Measurements from ENCODE around the gene PPP1R7.

The PPP1R7 gene

DNA sequence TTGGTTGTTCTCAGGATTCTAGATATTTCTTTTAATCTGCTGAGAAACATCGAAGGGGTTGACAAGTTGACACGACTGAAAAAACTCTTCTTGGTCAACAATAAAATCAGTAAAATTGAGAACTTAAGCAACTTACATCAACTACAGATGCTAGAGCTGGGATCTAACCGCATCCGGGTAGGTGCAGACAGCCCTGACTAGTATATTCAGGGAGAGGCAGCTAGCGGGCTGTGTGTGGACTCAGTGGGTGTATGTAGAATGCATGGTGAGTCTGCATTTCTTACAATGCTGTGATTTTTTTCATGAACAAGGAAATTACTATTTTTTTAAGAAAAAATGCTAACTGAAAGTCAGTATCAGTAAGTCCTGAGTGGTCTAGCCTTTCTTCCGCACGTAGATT lies 10.1 kb downstream of the PPP1R7 start:
- Histone ChIP-seq H3K27me3 (ENCODE audit: control insufficient read depth, insufficient read depth, low read length) (no peaks in the 10 kb centered on the region), H3K9me3 (ENCODE audit: control insufficient read depth, low read length) (no peaks in the 10 kb centered on the region), H3K36me3 (ENCODE audit: control insufficient read depth, insufficient read depth, low read length) (no peaks in the 10 kb centered on the region), H3K9ac (ENCODE audit: low read length) (no peak overlapping the region), H3K4me3 (ENCODE audit: low read length) (no peak overlapping the region), H3K4me1 (ENCODE audit: control insufficient read depth, insufficient read depth, low read length) (no peaks in the 10 kb centered on the region)

DNA sequence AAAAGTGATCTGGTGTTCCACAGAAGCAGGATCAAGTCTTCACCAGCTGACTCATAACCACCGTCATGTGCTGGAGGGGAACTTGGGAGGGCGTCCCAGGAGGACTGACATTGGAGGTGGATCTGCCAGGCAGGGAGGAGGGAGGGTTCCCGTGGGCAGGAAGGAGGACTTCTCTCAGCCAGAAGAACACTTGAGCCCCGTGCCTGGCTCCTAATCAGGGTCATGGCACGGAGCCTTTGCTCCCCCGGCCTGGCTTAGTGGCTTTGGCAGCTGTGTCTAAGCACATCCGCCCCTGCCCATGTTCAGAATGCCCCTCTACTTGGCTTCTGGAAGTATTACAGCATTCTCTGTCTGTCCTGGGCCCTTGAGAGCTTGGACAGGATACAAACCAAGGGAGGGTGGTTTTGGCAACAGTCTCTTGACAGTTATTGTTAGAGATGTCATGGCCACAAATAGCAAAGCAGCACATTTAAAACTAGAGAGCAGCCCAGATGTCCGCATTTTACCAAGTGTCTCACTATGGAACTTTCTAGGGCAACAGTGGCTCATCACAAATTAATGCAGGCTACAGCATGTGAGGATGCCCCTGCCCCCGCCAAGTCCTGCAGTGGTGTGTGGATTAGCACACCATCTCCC lies 11.5 kb downstream of the PPP1R7 start:
- Histone ChIP-seq H3K9ac (ENCODE audit: low read length) (no peak overlapping the region), H3K4me3 (ENCODE audit: low read length) (no peak overlapping the region), H3K27me3 (ENCODE audit: control insufficient read depth, insufficient read depth, low read length) (no peaks in the 10 kb centered on the region), H3K9me3 (ENCODE audit: control insufficient read depth, low read length) (no peaks in the 10 kb centered on the region), H3K4me1 (ENCODE audit: control insufficient read depth, insufficient read depth, low read length) (no peaks in the 10 kb centered on the region), H3K36me3 (ENCODE audit: control insufficient read depth, insufficient read depth, low read length) (peaks cover 5% of the 10 kb centered on the region)

DNA sequence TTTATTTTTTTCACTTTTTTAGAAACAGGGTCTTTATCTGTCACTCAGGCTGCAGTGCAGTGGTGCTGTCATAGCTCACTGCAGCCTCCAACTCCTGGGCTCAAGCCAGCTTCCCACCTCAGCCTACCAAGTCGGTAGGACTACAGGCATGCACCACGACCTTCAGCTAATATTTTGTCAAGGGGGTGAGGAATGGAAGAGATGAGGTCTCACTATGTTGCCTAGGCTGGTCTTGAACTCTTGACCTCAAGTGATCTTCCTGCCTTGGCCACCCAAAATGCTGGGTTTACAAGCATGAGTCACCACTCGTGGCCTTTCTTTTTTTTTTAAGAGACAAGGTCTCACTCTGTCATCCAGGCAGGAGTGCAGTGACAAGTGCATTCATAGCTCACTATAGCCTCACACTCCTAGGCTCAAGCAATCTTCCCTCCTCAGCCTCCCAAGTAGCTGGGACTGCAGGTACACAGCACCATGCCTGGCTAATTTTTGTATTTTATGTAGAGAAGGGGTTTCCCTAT lies 13.4 kb downstream of the PPP1R7 start:
- no peaks in the 10 kb centered on the region for H3K4me1 ChIP-seq (ENCODE audit: control insufficient read depth, insufficient read depth, low read length)
- no peak overlapping the region for H3K9ac ChIP-seq (ENCODE audit: low read length)
- peaks cover 7% of the 10 kb centered on the region for H3K36me3 ChIP-seq (ENCODE audit: control insufficient read depth, insufficient read depth, low read length)
- no peaks in the 10 kb centered on the region for H3K9me3 ChIP-seq (ENCODE audit: control insufficient read depth, low read length)
- H3K4me3 ChIP-seq (ENCODE audit: low read length): no peak overlapping the region
- H3K27me3 ChIP-seq (ENCODE audit: control insufficient read depth, insufficient read depth, low read length): no peaks in the 10 kb centered on the region

DNA sequence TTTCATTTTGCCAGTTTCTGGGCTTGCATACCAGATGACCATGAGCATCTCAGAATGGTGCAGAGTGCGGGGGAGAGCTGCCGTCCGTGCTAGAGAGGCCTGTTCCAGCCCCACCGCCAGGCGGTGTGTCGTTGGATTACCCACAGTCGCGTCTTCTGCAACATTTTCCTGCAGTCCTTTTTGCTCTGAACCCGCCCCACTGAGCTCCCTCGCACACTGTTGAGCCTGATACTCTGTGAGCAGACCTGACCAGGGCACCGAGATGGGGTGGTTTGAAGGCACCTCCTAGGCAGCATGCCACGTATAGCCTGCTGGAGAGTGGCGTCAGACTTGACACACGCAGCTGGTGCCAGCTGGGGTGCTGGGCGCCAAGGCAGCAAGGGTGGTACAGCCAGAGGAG lies 18.1 kb downstream of the PPP1R7 start:
- no peak overlapping the region for H3K4me3 ChIP-seq (ENCODE audit: low read length)
- H3K4me1 ChIP-seq (ENCODE audit: control insufficient read depth, insufficient read depth, low read length): no peaks in the 10 kb centered on the region
- H3K27me3 ChIP-seq (ENCODE audit: control insufficient read depth, insufficient read depth, low read length): no peaks in the 10 kb centered on the region
- no peaks in the 10 kb centered on the region for H3K9me3 ChIP-seq (ENCODE audit: control insufficient read depth, low read length)
- H3K9ac ChIP-seq (ENCODE audit: low read length): no peak overlapping the region
- peaks cover 15% of the 10 kb centered on the region for H3K36me3 ChIP-seq (ENCODE audit: control insufficient read depth, insufficient read depth, low read length)

DNA sequence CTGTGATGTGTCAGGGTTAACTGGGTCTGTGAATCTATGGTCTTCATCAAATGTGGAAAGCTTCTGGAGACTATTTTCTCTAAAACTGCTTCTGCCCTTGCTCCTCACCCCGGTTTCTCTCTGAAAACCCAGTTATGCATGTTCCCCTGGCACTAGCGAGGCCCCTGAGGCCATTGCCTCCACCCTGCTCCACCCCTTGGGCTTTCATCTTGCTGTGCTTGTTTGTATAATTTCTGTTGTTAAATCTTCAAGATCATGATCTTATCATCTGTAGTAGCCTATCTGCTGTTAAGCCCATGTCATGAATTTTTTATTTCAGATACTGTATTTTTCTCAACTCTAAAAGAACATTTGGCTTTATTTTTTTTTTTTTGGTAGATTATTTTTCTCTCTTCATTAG lies 23.3 kb downstream of the PPP1R7 start:
- Histone ChIP-seq H3K36me3 (ENCODE audit: control insufficient read depth, insufficient read depth, low read length) (peaks cover 12% of the 10 kb centered on the region), H3K9ac (ENCODE audit: low read length) (no peak overlapping the region), H3K9me3 (ENCODE audit: control insufficient read depth, low read length) (no peaks in the 10 kb centered on the region), H3K4me1 (ENCODE audit: control insufficient read depth, insufficient read depth, low read length) (no peaks in the 10 kb centered on the region), H3K4me3 (ENCODE audit: low read length) (no peak overlapping the region), H3K27me3 (ENCODE audit: control insufficient read depth, insufficient read depth, low read length) (no peaks in the 10 kb centered on the region)

DNA sequence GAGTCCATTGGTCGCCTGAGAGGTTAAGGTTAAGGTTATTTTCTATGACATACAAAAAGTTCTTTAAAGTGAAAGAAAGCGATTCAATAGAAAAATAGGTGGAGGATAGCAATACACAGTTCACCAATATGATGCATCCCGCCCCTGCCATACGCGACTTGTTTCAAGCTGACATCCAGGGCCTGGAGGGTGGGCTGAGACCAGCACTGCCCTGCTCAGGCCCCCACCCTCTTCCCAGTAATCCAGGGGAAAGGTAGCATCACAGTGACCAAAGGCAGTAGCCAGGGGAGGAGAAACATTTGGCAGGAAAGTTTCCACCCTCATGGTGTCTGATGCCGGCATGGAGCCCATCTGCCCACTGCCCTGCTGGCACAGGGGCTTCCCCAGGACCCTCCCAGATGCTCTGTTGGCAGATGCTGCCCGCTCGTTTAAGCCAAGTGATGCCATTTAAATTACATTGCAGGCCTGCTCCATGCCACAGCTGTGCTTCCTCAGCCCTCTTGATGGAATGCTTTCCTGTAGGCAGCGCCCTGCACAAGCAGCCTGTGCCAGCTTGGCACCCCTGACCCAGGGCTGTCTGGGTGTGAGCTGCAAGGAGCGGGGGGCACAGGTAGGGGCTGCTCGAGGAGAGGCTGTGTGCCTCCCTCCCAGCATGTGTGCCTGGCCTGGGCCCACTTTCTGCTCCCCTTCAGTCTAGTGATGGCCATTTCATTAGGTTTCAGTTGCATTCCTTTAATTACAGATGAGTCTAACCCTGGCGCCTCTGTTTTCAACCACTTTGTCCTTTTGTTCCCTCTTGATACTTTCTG lies 27.5 kb downstream of the PPP1R7 start:
- H3K9ac ChIP-seq (ENCODE audit: low read length): no peak overlapping the region
- H3K36me3 ChIP-seq (ENCODE audit: control insufficient read depth, insufficient read depth, low read length): peaks cover 4% of the 10 kb centered on the region

GRCh38 chr2:241178961-241179360 lies 28.7 kb downstream of the PPP1R7 start:
- no peak overlapping the region for H3K9ac ChIP-seq (ENCODE audit: low read length)
- no peaks in the 10 kb centered on the region for H3K27me3 ChIP-seq (ENCODE audit: control insufficient read depth, insufficient read depth, low read length)
- peaks cover 4% of the 10 kb centered on the region for H3K36me3 ChIP-seq (ENCODE audit: control insufficient read depth, insufficient read depth, low read length)
- no peaks in the 10 kb centered on the region for H3K4me1 ChIP-seq (ENCODE audit: control insufficient read depth, insufficient read depth, low read length)
- no peaks in the 10 kb centered on the region for H3K9me3 ChIP-seq (ENCODE audit: control insufficient read depth, low read length)
- no peak overlapping the region for H3K4me3 ChIP-seq (ENCODE audit: low read length)

More for the DNA sequence above, 27.5 kb downstream of the PPP1R7 start:
- no peak overlapping the region for H3K4me3 ChIP-seq (ENCODE audit: low read length)
- no peaks in the 10 kb centered on the region for H3K4me1 ChIP-seq (ENCODE audit: control insufficient read depth, insufficient read depth, low read length)
- H3K27me3 ChIP-seq (ENCODE audit: control insufficient read depth, insufficient read depth, low read length): no peaks in the 10 kb centered on the region
- H3K9me3 ChIP-seq (ENCODE audit: control insufficient read depth, low read length): no peaks in the 10 kb centered on the region

DNA sequence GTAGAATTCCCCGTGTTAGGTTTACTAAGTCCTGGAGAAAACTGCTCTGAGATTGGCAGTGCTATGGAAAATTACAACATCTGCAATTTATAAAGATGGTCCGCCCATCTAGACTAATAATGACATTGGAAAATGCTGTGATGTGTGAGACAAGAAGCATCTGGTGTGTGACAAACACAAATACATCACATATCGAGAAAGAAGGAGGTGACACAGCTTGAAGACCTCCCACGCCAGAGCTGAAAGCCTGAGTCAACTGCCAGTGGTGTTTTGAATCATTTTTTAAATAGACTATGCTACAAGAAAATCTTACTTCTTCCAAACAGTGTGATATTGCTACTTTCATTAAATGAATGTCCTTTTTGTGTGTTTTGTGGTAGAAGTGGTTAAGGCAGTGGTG lies 29.6 kb downstream of the PPP1R7 start:
- Histone ChIP-seq H3K4me3 (ENCODE audit: low read length) (no peak overlapping the region), H3K4me1 (ENCODE audit: control insufficient read depth, insufficient read depth, low read length) (no peaks in the 10 kb centered on the region), H3K36me3 (ENCODE audit: control insufficient read depth, insufficient read depth, low read length) (peaks cover 4% of the 10 kb centered on the region), H3K27me3 (ENCODE audit: control insufficient read depth, insufficient read depth, low read length) (no peaks in the 10 kb centered on the region), H3K9ac (ENCODE audit: low read length) (no peak overlapping the region), H3K9me3 (ENCODE audit: control insufficient read depth, low read length) (no peaks in the 10 kb centered on the region)

- Histone ChIP-seq H3K4me1 (ENCODE audit: control insufficient read depth, insufficient read depth, low read length) (no peaks in the 10 kb centered on the region), H3K36me3 (ENCODE audit: control insufficient read depth, insufficient read depth, low read length) (peaks cover under 1% of the 10 kb centered on the region), H3K9me3 (ENCODE audit: control insufficient read depth, low read length) (no peaks in the 10 kb centered on the region), H3K27me3 (ENCODE audit: control insufficient read depth, insufficient read depth, low read length) (no peaks in the 10 kb centered on the region), H3K9ac (ENCODE audit: low read length) (no peak overlapping the region), H3K4me3 (ENCODE audit: low read length) (no peak overlapping the region)
Measured at GRCh38 chr2:241180495-241180894, 30.2 kb downstream of the PPP1R7 start.

GRCh38 chr2:241182126-241182525 lies 31.9 kb downstream of the PPP1R7 start:
- no peak overlapping the region for H3K9ac ChIP-seq (ENCODE audit: low read length)
- no peaks in the 10 kb centered on the region for H3K9me3 ChIP-seq (ENCODE audit: control insufficient read depth, low read length)
- H3K27me3 ChIP-seq (ENCODE audit: control insufficient read depth, insufficient read depth, low read length): no peaks in the 10 kb centered on the region
- H3K4me1 ChIP-seq (ENCODE audit: control insufficient read depth, insufficient read depth, low read length): peaks cover 6% of the 10 kb centered on the region
- no peaks in the 10 kb centered on the region for H3K36me3 ChIP-seq (ENCODE audit: control insufficient read depth, insufficient read depth, low read length)
- no peak overlapping the region for H3K4me3 ChIP-seq (ENCODE audit: low read length)

- no peaks in the 10 kb centered on the region for H3K27me3 ChIP-seq (ENCODE audit: control insufficient read depth, insufficient read depth, low read length)
- H3K4me1 ChIP-seq (ENCODE audit: control insufficient read depth, insufficient read depth, low read length): peaks cover 7% of the 10 kb centered on the region
- no peaks in the 10 kb centered on the region for H3K9me3 ChIP-seq (ENCODE audit: control insufficient read depth, low read length)
- H3K4me3 ChIP-seq (ENCODE audit: low read length): no peak overlapping the region
- H3K9ac ChIP-seq (ENCODE audit: low read length): no peak overlapping the region
- no peaks in the 10 kb centered on the region for H3K36me3 ChIP-seq (ENCODE audit: control insufficient read depth, insufficient read depth, low read length)
Measured at GRCh38 chr2:241182531-241183133, 32.4 kb downstream of the PPP1R7 start.

DNA sequence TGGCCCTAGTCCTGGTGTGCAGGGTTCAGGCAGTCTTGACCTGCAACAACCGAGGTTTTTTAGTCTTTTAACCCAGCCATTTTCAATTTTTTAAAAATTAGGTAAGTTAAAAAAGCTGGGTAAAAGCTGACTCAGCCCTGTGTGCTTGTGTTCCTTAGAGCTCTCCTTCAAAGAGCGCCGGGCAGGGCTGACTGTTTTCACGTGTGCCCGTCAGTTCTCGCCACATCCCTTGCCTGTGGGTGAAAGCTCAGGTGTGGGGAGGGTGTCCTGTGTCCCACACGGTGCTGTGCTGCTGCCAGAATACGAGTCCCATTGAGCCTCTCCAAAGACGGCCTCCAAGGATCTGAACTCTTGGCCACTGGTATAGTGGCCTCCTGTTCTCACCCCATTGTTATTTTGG lies 33.0 kb downstream of the PPP1R7 start:
- Histone ChIP-seq H3K27me3 (ENCODE audit: control insufficient read depth, insufficient read depth, low read length) (no peaks in the 10 kb centered on the region), H3K4me1 (ENCODE audit: control insufficient read depth, insufficient read depth, low read length) (peaks cover 13% of the 10 kb centered on the region), H3K9me3 (ENCODE audit: control insufficient read depth, low read length) (no peaks in the 10 kb centered on the region), H3K4me3 (ENCODE audit: low read length) (no peak overlapping the region), H3K9ac (ENCODE audit: low read length) (no peak overlapping the region), H3K36me3 (ENCODE audit: control insufficient read depth, insufficient read depth, low read length) (no peaks in the 10 kb centered on the region)

All from mucosa of stomach (tissue), 1 donor.